ENCODE data around the gene THSD4.
"Not testable (repeated sequence)": the region's sequence is repeated elsewhere in the genome, so short reads cannot be mapped to it uniquely, and the experiment has no call there.

THSD4 gene

GRCh38 chr15:71162309-71162708, 47.0 kb downstream of the THSD4 start:
- Histone ChIP-seq H3K9me3 (ENCODE audit: insufficient read depth, low read length) (peaks cover 10% of the 10 kb centered on the region), H3K27me3 (ENCODE audit: low read depth, low read length) (peaks cover 24% of the 10 kb centered on the region), H3K4me1 (ENCODE audit: low read length) (no peaks in the 10 kb centered on the region), H2AFZ (ENCODE audit: low read depth, low read length) (no peak overlapping the region), H3K79me2 (ENCODE audit: low read length) (no peaks in the 10 kb centered on the region), H3K4me2 (ENCODE audit: low read length) (no peak overlapping the region), H3K27ac (ENCODE audit: low read length) (no peak overlapping the region), H4K20me1 (ENCODE audit: insufficient read depth, low read length) (no peaks in the 10 kb centered on the region), H3K9ac (ENCODE audit: low read length) (no peak overlapping the region), H3K4me3 (ENCODE audit: low read length) (no peak overlapping the region), H3K36me3 (replicated peaks; ENCODE audit: low read depth, low read length) (no peaks in the 10 kb centered on the region)
- TF ChIP-seq EZH2phosphoT487 (IDR thresholded peaks at IDR 0.05; ENCODE audit: low read depth) (no peak), CTCF (IDR thresholded peaks at IDR 0.05; ENCODE audit: low read depth, low read length) (no peak)

GRCh38 chr15:71164606-71165005, 49.3 kb downstream of the THSD4 start:
- H3K79me2 ChIP-seq (ENCODE audit: low read length); H3K36me3 ChIP-seq (replicated peaks; ENCODE audit: low read depth, low read length); H2AFZ ChIP-seq (ENCODE audit: low read depth, low read length); H3K4me3 ChIP-seq (ENCODE audit: low read length); H3K4me1 ChIP-seq (ENCODE audit: low read length); H3K27ac ChIP-seq (ENCODE audit: low read length); H3K9ac ChIP-seq (ENCODE audit: low read length); H3K4me2 ChIP-seq (ENCODE audit: low read length); H4K20me1 ChIP-seq (ENCODE audit: insufficient read depth, low read length): not testable (repeated sequence)
- H3K9me3 ChIP-seq (ENCODE audit: insufficient read depth, low read length) = peaks cover 10% of the 10 kb centered on the region
- peaks cover 17% of the 10 kb centered on the region; the same call in 1 of the 2 replicates for H3K27me3 ChIP-seq (ENCODE audit: low read depth, low read length)

GRCh38 chr15:71167445-71168165, 52.3 kb downstream of the THSD4 start:
- Histone ChIP-seq H3K27me3 (ENCODE audit: low read depth, low read length) (peaks cover 5% of the 10 kb centered on the region; the same call in 1 of the 2 replicates), H3K9ac (ENCODE audit: low read length) (no peak overlapping the region), H3K9me3 (ENCODE audit: insufficient read depth, low read length) (peaks cover 4% of the 10 kb centered on the region; the same call in 1 of the 2 replicates), H2AFZ (ENCODE audit: low read depth, low read length) (no peak overlapping the region), H3K27ac (ENCODE audit: low read length) (no peak overlapping the region), H3K36me3 (replicated peaks; ENCODE audit: low read depth, low read length) (no peaks in the 10 kb centered on the region), H4K20me1 (ENCODE audit: insufficient read depth, low read length) (no peaks in the 10 kb centered on the region), H3K4me3 (ENCODE audit: low read length) (no peak overlapping the region), H3K4me2 (ENCODE audit: low read length) (no peak overlapping the region), H3K79me2 (ENCODE audit: low read length) (no peaks in the 10 kb centered on the region), H3K4me1 (ENCODE audit: low read length) (no peaks in the 10 kb centered on the region)
- TF ChIP-seq EZH2phosphoT487 (IDR thresholded peaks at IDR 0.05; ENCODE audit: low read depth) = no peak
- no peak for TF ChIP-seq CTCF (IDR thresholded peaks at IDR 0.05; ENCODE audit: low read depth, low read length)

GRCh38 chr15:71168166-71168834, 53.0 kb downstream of the THSD4 start:
- no peak for TF ChIP-seq EZH2phosphoT487 (IDR thresholded peaks at IDR 0.05; ENCODE audit: low read depth)
- TF ChIP-seq CTCF (IDR thresholded peaks at IDR 0.05; ENCODE audit: low read depth, low read length) = no peak
- H3K4me2 ChIP-seq (ENCODE audit: low read length) = no peak overlapping the region
- H3K36me3 ChIP-seq (replicated peaks; ENCODE audit: low read depth, low read length) = no peaks in the 10 kb centered on the region
- no peaks in the 10 kb centered on the region for H3K79me2 ChIP-seq (ENCODE audit: low read length)
- no peak overlapping the region for H3K4me3 ChIP-seq (ENCODE audit: low read length)
- H3K9me3 ChIP-seq (ENCODE audit: insufficient read depth, low read length) = no peaks in the 10 kb centered on the region
- H3K27me3 ChIP-seq (ENCODE audit: low read depth, low read length) = 0 out of 2 replicates have a peak, but pooled peaks cover 5% of the 10 kb centered on the region
- no peak overlapping the region for H3K9ac ChIP-seq (ENCODE audit: low read length)
- no peak overlapping the region for H3K27ac ChIP-seq (ENCODE audit: low read length)
- H2AFZ ChIP-seq (ENCODE audit: low read depth, low read length) = no peak overlapping the region
- H4K20me1 ChIP-seq (ENCODE audit: insufficient read depth, low read length) = no peaks in the 10 kb centered on the region
- no peaks in the 10 kb centered on the region for H3K4me1 ChIP-seq (ENCODE audit: low read length)

Data from OCI-LY3 (cell line).